Measurements from ENCODE around the gene ESYT1.

- TF ChIP-seq, protein P1, sequence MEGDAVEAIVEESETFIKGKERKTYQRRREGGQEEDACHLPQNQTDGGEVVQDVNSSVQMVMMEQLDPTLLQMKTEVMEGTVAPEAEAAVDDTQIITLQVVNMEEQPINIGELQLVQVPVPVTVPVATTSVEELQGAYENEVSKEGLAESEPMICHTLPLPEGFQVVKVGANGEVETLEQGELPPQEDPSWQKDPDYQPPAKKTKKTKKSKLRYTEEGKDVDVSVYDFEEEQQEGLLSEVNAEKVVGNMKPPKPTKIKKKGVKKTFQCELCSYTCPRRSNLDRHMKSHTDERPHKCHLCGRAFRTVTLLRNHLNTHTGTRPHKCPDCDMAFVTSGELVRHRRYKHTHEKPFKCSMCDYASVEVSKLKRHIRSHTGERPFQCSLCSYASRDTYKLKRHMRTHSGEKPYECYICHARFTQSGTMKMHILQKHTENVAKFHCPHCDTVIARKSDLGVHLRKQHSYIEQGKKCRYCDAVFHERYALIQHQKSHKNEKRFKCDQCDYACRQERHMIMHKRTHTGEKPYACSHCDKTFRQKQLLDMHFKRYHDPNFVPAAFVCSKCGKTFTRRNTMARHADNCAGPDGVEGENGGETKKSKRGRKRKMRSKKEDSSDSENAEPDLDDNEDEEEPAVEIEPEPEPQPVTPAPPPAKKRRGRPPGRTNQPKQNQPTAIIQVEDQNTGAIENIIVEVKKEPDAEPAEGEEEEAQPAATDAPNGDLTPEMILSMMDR (tag by site-specific recombination; IDR thresholded peaks at IDR 0.05): no peak
- no peak for TF ChIP-seq ZNF670 (tag by site-specific recombination; IDR thresholded peaks at IDR 0.05; ENCODE audit: low read depth)
Observed at GRCh38 chr12:56160193-56160763, 32.2 kb downstream of the ESYT1 start.
